Measurements from ENCODE around the gene PKN3.
"Not testable (repeated sequence)": the region's sequence is repeated elsewhere in the genome, so short reads cannot be mapped to it uniquely, and the experiment has no call there.

The PKN3 gene

DNA sequence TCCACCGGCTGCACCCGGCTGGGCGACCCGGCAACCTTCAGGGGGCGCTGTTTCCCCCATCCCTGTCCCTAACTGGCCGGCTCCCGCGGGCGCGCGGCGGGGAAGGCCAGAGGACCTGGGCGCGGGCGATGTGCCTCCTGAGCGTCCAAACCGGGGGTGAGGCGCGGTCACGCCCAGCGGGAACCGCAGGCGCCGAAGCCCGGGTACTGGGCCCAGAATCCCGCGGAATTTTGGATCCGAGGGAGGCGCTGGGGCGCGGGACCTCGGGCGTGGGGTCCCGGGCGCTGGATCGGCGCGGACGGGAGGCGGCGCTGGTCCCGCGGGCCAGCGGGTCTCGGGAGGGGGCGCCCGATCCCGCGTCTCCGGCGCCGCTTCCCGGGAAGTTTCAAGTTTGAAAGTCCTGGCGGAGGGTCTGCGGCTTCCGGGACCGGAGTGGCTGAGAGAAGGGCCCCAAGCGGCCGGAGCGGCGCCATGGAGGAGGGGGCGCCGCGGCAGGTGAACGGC is at the start of gene PKN3:
Gene PKN3, plus strand, starts transcription at position 59 of the 504 bp plus-strand sequence. Its CDS starts 413 bp downstream, at position 472.
- peak; percentile 79 for DNase-seq

DNA sequence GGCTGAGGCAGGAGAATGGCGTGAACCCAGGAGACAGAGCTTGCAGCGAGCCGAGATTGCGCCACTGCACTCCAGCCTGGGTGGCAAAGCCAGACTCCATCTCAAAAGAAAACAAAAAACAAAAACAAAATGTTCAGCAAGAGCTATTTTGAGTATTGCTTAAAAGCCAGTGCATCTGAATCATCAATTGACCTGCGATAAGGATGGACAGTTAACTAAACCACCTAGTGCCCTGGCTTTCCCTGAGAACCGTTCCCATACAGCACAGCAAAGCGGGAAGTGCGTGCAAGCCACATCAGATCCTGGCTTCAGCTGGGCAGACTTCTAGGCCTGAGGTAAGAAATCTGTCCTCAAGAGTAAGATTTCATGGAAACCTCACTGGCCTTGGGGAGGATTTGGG is 48.4 kb upstream of the PKN3 start:
- no peak for DNase-seq

DNA sequence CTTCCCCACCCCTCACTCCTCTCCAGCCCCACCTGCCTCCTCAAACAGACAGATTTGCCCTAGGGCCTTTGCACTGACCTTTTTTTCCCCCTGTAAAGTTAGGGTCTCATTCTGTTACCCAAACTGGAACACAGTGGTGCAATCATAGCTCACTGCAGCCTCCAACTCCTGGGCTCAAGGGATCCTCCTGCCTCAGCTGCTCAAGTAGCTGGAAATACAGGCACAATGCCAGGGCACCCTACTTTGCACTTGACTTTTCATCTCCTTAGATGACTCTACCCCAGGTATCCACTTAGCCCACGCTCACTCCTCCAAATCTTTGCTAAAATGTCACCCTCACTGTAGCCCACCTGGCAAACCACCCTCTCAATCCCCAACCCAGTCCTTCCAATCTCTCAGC is 47.8 kb upstream of the PKN3 start:
- no peak for DNase-seq

DNA sequence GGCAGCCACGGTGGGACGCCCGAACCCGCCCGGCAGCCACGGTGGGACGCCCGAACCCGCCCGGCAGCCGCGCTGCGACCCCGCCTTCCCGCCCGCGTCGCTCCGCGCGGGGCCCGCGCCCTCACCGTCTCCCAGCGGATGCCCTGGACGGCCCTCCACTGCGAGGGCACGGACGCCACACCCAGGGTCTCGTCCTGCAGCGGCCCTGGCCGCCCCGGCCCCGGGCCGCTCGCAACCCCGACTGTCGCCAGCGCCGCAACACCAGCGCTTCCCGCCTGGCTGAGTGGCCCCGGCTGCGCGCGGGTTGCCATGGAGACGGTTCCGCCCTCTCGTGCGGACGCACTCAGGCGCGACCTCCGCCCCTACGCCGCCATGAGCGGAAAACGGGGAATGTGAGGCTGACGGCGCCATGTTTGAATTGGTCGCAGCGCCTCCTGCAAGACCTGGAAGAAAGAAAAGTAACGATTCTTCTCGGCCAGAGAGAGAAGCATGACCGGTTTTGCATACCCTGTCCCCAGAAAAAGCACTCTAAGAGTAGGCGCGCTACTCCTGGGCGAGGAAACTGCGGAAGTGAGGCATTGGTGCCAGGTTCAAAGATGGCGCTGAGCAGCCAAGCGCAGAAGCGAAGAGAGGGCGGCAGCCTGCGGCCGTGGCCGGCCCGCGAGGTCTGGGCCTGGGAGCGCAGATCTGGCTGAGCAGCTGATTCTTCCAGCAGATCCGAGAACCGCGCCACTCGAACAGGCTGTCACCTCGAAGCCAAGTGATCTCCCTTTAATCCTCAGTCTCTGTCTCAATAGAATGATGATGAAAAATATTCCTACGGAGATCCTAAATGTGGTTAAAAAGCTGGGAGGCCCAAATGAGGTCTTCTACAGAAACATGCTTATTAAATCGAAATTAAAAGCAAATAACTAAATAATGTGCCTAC is 45.6 kb upstream of the PKN3 start, which contains the start of gene DYNC2I2:
Gene DYNC2I2, minus strand, starts transcription at position 432 of the 928 bp plus-strand sequence. Its CDS starts 121 bp downstream, at position 311.
- DNase-seq, result peak; percentile 95

DNA sequence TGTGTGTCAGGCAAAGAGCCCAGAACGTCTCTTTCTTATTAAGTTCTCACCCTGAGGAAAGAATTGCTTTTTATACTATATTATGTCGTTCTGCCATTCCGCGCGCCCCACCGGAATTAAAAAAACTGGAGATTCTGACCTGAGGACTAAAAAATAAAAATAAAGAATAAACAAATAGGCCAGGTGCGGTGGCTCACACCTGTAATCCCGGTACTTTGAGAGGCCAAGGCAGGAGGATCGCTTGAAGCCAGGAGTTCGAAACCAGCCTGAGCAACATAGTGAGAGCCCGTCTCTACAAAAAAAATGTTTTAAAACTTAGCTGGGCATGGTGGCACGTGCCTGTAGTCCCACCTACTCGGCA is 45.0 kb upstream of the PKN3 start:
- DNase-seq, result no peak

DNA sequence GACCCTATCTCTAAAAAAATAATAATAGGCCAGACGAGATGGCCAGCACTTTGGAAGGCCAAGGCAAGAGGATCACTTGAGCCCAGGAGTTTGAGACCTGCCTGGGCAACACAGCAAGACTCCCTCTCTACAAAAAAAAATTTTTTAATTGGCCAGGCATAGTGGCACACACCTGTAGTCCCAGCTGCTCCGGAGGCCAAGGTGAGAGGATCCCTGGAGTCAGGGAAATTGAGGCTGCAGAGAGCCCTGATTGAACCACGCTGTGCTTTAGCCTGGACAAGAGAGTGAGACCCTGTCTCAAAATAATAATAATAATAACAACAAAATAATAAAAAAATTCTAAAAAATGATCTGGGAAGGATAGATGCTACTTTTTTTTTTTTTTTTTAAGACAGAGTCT is 44.5 kb upstream of the PKN3 start:
- DNase-seq, result no peak

DNA sequence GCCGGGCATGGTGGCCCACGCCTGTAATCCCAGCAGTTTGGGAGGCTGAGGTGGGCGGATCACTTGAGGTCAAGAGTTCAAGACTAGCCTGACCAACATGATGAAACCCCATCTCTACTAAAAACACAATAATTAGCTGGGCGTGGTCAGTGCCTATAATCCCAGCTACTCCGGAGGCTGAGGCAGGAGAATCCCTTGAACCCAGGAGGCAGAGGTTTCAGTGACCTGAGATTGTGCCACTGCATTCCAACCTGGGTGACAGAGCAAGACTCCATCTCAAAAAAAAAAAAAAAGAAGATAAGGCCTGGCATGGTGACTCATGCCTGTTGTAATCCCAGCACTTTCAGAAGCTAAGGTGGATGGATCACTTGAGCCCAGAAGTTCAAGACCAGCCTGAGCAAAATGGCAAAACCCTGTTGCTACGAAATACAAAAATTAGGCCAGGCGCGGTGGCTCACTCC is 35.8 kb upstream of the PKN3 start:
- DNase-seq, result not testable (repeated sequence)

DNA sequence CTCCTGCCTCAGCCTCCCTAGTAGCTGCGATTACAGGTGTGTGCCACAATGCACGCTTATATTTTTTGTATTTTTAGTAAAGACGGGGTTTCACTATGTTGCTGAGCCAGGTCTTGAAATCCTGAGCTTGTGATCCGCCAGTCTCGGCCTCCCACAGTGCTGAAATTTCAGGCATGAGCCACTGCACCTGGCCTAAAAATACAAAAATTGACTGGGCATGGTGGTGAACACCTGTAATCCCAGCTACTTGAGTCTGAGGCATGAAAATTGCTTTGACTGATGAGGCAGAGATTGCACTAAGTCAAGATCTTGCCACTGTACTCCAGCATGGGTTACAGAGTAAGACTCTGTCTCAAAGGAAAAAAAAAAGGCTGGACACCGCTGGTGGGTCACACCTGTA is 32.5 kb upstream of the PKN3 start:
- DNase-seq, result no peak

DNA sequence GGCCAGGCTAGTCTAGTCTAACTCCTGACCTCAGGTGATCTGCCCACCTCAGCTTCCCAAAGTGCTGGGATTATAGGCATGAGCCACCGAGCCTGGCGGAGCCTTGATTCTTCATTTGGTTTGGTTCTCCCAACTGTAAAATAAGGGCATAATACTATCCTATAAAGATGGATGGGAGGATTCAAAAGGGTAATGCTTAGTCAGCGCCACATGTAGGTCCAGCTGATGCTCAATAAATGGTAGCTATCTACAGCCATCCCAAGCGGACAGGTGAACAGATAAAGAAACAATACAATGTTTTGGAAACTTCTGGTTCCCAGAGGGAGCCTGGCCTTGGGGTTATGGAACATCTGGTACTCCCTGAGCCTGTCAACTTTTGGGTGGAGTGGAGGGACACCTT is 26.9 kb upstream of the PKN3 start:
- no peak for DNase-seq

DNA sequence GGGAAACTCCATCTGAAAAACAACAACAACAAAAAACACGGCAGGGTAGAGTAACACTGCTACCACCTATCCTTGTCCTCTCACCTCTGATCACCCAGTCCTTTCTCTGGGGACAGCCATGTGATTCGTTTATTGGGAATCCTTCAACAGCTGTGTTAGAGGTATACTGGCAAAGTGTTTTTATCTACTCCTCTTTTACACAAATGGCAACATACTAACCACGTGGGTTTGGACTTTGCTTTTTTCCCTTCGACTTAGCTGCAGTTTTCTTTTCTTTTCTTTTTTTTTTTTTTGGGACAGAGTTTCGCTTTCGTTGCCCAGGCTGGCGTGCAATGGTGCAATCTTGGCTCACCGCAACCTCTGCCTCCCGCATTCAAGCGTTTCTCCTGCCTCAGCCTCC is 24.5 kb upstream of the PKN3 start:
- no peak for DNase-seq

DNA sequence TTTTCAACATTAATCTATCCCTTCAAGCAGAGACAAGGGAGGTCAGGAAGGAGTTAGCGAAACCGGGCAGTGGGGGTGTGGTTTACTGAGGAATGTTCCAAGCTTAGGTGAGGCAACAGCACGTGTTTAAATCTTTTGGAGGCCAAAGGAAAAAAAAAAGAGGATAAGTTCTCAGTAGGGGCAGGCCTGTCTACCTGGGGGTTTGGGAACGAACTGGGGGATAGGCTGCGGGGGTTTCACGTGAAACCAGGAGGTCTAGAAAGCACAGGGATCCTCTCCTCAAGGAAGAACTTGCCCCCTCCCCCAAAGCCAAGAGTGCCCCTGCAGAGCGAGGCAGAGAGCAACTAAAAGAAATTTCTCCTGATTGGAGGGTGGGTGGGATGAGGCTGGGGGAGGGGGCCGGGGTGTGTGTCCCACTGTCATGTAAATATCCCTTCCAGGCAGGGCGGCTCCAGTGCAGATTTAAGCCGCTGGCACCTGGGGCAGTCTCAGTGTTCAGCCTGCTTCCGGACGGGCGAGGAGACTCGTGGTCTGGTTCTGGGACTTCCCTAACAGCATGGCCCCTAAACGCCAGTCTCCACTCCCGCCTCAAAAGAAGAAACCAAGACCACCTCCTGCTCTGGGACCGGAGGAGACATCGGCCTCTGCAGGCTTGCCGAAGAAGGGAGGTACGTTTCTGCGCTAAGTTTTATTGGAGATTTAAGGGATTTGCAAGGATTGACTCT is 18.8 kb upstream of the PKN3 start:
- no peak for DNase-seq

DNA sequence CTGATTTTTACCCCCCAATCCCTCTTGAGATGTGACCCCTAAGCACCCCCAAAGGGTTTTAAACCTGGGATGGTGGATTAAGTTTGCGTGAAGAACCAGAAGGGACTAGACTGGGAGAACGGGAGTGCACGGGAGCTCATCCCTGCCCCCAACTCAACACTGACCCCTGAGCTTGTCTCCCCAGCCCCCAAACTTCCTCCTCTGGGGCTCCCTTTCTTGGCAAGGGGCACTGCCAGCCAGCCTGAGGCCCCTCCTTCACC is 18.3 kb upstream of the PKN3 start:
- DNase-seq, result no peak

DNA sequence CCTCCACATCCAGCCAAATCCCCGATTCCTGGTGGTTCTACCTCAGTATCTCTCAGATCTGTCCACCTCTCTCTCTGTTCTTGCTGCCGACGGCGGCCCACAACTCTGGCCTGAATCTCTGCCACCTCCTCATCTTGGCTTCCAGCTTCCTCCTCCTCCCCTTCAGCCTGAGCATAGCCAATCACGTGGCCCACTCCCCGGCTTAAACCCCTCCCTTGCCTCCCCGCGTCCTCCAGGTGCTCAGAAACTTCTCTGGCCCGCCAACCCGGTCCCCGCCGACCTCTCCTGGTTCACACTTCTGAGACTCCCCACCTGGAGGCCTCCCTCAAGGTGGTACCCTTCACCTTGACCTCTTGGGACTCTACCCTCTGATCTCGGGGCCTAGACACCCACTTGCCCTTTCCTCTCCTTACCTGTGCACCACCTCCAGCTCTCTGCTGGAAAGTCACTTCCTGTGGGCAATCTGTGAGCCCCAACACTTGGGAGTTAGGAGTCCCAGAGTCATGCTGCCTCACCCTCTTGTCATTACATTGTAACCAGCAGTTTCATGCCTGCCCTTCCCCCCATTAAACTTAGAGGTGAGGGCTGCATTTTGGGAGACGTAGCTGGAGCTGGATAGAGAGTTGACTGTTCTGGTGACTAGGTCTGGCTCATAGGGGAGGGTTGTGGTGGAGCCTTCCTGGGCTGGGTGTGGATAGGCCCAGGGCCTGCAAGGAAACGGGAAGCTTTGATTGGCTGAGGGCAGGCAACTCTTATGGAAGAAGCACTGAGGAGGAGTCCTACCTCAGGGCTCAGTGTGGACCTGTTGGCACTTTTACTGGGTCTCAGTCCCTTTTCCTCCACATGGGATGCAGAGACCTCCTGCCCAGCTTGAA is 17.7 kb upstream of the PKN3 start:
- DNase-seq, result no peak

DNA sequence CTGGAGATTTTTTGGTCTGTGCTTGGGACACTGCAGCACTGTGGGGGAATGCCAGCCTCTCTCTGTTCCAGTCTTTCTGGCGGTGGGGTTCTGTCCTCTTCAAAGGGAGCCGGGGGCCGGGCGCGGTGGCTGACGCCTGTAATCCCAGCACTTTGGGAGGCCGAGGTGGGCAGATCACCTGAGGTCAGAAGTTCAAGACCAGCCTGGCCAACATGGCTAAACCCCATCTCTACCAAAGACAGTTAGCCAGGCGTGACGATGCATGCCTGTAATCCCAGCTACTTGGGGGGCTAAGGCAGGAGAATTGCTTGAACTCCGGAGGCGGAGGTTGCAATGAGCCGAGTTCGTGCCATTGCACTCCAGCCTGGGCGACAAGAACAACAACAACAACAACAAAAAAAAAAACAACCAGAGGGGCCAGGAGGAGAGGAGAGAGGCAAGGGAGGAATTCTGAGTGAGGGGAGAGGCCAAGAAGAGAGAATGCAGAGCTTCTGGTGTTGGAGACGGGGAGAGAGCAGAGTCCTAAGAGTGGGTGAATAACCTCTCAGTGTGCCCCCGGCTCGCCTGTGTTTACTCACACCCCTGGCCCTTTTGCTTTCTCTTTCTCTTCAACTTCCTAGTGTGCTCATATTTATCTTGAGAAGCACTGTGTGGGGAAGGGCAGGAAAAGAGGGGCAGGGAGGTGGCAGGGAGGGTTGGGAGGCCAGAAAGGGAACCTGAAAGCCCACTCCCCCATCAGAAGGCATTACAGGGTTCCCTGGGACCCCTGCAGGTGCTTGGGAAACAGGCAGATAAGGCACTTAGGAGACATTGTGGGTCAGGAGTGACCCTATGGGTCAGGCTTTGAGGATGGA is 16.4 kb upstream of the PKN3 start:
- no peak for DNase-seq

DNA sequence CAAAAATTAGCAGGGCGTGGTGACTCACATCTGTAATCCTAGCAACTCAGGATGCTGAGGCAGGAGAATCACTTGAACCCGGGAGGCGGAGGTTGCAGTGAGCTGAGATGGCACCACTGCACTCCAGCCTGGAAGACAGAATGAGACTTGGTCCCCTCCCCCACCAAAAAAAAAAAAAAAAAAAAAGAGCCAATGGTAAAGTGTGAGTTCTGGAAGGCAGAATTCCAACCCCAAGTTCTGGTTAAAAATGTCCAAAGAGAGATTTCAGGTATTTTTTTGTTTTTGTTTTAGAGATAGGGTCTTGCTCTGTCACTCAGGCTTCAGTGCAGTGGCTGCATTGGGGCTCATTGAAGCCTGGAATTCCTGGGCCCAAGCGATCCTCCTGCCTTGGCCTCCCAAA is 14.8 kb upstream of the PKN3 start:
- no peak for DNase-seq

DNA sequence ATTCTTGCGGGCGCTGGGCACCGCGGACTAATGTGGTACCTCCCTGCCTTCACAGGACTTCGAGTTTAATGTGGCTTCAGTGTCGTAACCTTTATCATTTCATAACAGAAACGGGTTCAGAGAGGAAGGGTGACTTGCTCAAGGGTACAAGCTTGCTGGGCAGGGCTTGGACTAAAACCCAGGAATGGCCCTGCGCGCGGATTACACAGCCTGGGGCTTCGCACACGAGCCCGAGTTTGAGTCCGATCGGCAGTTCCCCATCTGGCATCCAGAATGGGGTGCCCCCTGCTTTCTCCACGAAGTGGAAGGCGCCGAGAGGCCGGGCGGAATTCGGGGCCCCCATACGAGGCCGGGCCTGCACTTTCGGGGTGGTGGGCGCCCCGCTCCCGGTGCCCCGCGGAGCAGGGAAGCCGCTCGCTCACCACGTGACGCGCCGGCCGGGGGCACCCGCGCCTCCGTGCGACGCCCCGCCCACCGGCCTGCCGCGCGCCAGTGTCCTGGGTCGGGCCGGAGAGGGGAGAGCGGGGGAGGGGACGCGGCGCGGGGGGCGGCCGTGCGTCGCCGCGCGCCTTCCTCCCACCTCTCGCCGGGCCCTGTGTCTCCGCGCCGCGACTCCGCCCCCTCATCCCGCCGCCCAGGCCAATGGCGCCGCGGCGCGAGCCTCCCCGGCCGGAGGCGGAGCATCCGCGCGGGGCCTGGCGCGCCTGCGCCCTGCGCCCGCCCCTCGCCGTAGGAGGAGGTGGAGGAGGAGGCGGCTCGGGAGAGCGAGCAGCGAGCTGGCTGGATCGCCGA is 13.6 kb upstream of the PKN3 start, which contains the start of gene SET:
Gene SET, plus strand, starts transcription at position 722 of the 792 bp plus-strand sequence. CDS start 361 bp downstream, outside the sequence.
- peak; percentile 96 for DNase-seq

DNA sequence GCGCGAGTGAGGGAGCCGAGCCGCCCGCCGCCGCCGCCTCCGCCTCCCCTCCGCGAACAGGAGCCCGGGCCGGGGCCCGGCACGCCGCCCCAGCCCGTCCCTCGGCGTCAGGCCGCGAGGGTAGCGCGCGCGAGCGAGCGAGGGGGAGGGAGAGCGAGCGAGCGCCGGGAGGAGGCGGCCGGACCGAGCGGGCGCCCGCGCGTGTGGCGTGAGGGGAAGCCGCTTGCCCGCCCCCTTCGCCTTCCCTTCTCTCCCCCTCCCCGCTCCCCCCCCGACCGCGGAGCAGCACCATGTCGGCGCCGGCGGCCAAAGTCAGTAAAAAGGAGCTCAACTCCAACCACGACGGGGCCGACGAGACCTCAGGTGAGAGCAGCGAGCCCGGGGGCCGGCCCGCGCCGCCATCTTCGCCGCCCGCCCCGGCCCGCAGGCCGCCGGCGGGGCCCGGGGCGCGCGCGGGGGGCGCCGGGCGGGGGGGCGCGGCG is 13.0 kb upstream of the PKN3 start:
- DNase-seq, result no peak

DNA sequence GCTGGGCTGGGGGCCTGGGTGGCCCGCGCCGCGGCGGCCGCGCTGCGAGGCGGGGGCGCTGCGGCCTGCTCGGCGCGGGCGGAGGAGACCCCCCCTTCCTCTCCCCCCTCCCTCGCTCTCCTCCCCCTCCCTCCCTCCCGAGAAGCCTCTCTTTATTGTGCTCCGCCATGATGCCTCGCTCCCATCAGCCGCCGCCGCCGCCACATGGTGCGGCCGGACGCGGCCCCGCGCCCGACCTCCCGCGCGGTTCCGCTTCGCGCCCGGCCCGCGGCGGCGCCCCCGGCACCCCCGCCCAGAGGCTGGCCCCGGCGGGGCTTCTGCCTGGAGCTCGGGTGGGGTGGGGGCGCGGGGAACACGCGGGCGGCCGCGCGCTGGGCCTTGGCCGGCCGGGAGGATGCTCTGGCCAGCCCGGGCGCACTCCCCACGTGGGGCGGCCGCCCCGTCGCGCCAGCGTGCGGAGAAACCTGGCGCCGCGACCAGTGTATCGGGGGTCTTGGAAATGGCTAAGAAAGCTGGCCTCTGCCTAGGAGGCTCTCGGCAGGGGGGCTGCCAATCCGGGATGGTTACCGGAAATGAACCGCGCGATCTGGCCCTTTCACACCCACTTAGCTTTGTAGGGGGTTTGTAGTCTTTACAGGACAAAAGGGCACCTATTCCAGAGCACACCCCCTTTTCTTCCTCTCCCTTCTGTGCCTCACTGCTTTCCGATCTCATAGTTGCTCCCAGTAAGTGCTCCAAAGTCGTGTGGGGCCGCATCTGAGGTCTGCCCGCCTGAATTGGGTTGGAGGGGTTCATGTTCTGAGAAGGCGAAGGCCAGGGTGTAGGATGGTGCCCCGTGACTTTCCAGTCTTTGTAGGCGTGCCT is 12.3 kb upstream of the PKN3 start:
- peak; percentile 58 for DNase-seq

DNA sequence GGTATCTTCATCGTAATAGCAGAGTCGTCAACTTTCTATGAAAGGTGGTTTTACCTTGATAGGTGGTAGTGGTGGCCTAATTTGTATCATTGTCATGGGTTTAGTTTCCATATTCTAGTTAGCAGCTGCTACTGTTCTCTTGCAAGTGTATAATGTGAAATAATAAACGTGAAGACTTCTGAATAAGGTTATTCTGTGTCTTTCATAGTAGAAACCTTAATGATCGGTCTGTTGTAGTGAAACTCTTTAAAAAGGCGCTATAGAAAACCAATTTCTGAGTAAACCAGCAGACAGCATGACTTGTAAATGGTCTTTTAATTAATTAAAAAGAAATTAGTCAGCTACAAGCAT is 11.6 kb upstream of the PKN3 start:
- no peak for DNase-seq

DNA sequence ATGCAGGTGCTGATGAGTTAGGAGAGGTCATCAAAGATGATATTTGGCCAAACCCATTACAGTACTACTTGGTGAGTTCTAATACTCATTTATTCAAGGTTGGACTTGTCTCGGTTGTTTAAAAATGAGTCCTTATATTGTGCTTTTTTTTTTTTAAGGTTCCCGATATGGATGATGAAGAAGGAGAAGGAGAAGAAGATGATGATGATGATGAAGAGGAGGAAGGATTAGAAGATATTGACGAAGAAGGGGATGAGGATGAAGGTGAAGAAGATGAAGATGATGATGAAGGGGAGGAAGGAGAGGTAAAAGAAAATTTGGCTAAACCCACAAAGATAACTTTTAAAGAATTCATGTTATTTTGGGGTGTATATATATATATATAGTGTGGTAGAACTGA is 8.6 kb upstream of the PKN3 start:
- not testable (repeated sequence) for DNase-seq

Data from NCI-H345 (cell line).